Endothelial cell of umbilical vein (primary cell): ENCODE results near the gene CD8B2.

Experiments
- CTCF ChIP-seq, 2 donors: IDR thresholded peaks; 1 replicate in 1 of 2; 2 replicates in 1 of 2; pipeline ENCODE4 v1.5.1; 2011; ENCODE audit warnings: low read length in 2 of 2, mild to moderate bottlenecking in 2 of 2, moderate library complexity in 2 of 2, control low read depth in 1 of 2, inconsistent platforms in 1 of 2, low read depth in 1 of 2; ENCODE audit not compliant: insufficient read depth in 1 of 2; ENCODE audit errors: extremely low read depth in 1 of 2
- EZH2 ChIP-seq: IDR thresholded peaks from 2 replicates; pipeline ENCODE4 v1.6.1; 2012; ENCODE audit warnings: borderline replicate concordance, low read depth, mild to moderate bottlenecking, moderate library complexity, low read length, inconsistent platforms; ENCODE audit not compliant: severe bottlenecking
- JUN ChIP-seq: IDR thresholded peaks from 2 replicates; pipeline ENCODE4 v1.6.1; 2011; ENCODE audit warnings: borderline replicate concordance, low read depth; ENCODE audit not compliant: insufficient read length, insufficient read depth
- MAX ChIP-seq: IDR thresholded peaks from 2 replicates; pipeline ENCODE4 v1.6.1; 2011; ENCODE audit not compliant: insufficient read depth, insufficient read length
- MYC ChIP-seq: IDR thresholded peaks from one replicate; pipeline ENCODE4 v1.6.1; 2011; ENCODE audit warnings: mild to moderate bottlenecking, low read depth, low read length
- POLR2A ChIP-seq: IDR thresholded peaks from 2 replicates; pipeline ENCODE4 v1.6.1; 2012; ENCODE audit warnings: low read depth, mild to moderate bottlenecking, control low read depth, low read length
- POLR2AphosphoS5 ChIP-seq: IDR thresholded peaks from 2 replicates; pipeline ENCODE4 v1.6.1; 2012; ENCODE audit warnings: low read depth, mild to moderate bottlenecking, control low read depth, low read length, moderate library complexity; ENCODE audit not compliant: insufficient read depth

- TF ChIP-seq JUN (no peak), MAX (no peak), CTCF (IDR thresholded peaks at IDR 0.05; ENCODE audit: extremely low read depth in 1 of 2, insufficient read depth in 1 of 2, low read depth in 1 of 2, low read length in 2 of 2) (no peak), POLR2AphosphoS5 (no peak), POLR2A (no peak), MYC (no peak), EZH2 (no peak)
Measured at GRCh38 chr2:106534471-106534870, 47.3 kb downstream of the CD8B2 start.
